Type B pancreatic cell (in vitro differentiated cells): Measurements from ENCODE around the gene BNC1. TPM values are rescaled to one million over a fixed set of nuclear protein-coding genes. Genes with fewer than 3 reads are reported as not detected.

Experiments
- DNase-seq: peaks from one replicate; pipeline ENCODE4 v3.0.0; 2021; ENCODE audit warnings: mixed read lengths; ENCODE audit not compliant: unreplicated experiment; ENCODE audit errors: extremely low spot score
- H3K27ac Mint-ChIP-seq: 2 replicates; pipeline ENCODE4 v1.8.0; 2021; ENCODE audit warnings: mild to moderate bottlenecking, mixed read lengths
- H3K27me3 Mint-ChIP-seq: 2 replicates; pipeline ENCODE4 v1.8.0; 2021; ENCODE audit warnings: mixed read lengths
- H3K36me3 Mint-ChIP-seq: 2 replicates; pipeline ENCODE4 v1.8.0; 2021; ENCODE audit warnings: mixed read lengths
- H3K4me1 Mint-ChIP-seq: one replicate; pipeline ENCODE4 v1.8.0; 2021; ENCODE audit warnings: mixed read lengths; ENCODE audit not compliant: unreplicated experiment
- H3K4me3 Mint-ChIP-seq: 2 replicates; pipeline ENCODE4 v1.8.0; 2021; ENCODE audit warnings: mild to moderate bottlenecking, mixed read lengths
- H3K9me3 Mint-ChIP-seq: 2 replicates; pipeline ENCODE4 v1.8.0; 2021; ENCODE audit warnings: mixed read lengths
- CTCF ChIP-seq: fragments of 200-600 bp; sonication (generic); conservative IDR thresholded peaks from 2 replicates; pipeline ENCODE4 v1.5.0; 2021; ENCODE audit warnings: antibody characterized with exemption, mild to moderate bottlenecking
- total RNA-seq: library from RNA; stranded (reverse); gene quantifications from 2 replicates; pipeline ENCODE4 v1.2.1, GENCODE V29; 2021; ENCODE audit warnings: low replicate concordance

The BNC1 gene
- total RNA-seq, 1 donor from 2014 or later, result 7.0 TPM

DNA sequence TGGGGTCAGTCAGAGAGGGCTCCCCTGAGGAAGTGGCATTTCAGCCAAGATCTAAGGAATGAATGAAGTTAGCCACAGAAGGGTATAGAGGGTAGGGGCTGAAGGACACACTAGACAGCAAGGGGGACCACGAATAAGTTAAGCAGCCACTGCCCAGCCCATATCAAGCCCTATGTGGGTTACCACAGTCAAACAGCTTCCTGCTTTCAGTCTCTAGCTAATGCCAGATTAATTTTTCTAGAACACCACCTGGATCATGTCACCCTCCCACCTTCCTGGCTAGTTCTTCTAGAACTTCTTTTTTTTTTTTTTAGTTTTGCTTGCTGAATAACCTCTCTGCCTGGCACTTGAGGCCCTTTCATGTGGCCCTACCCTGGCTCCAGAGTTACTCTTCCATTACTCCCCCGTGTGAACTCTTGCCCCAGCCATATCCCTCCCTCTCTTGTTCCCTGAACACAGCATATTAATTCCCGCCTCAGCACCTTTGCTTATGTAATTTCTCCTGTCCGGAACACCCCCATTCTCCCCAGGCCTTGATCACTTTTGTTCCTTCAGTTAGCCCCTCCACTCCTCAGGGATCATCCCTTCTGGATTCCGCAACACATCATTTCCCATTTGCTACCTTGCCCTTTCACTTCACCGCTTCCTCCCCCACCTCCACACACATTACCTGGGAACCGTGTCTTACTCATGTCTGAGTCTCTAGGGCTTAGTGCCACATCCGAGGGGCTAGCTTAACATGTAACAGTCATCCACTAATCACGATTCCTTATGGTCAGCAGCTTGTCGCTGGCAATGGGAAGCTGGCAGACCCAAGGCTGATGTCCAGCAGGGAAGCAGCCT is 20.6 kb upstream of the BNC1 start:
- Mint-ChIP-seq H3K4me1 (peaks cover 24% of the 10 kb centered on the region), H3K27me3 (no peaks in the 10 kb centered on the region), H3K9me3 (no peaks in the 10 kb centered on the region), H3K27ac (peak overlapping the region; percentile 67), H3K4me3 (peak overlapping the region; percentile 47), H3K36me3 (no peaks in the 10 kb centered on the region)
- DNase-seq, result no peak
- TF ChIP-seq CTCF, result no peak

GRCh38 chr15:83303535-83303934 is 19.1 kb upstream of the BNC1 start:
- no peaks in the 10 kb centered on the region for H3K9me3 Mint-ChIP-seq
- no peak for DNase-seq
- H3K27me3 Mint-ChIP-seq, result no peaks in the 10 kb centered on the region
- no peak for TF ChIP-seq CTCF
- H3K4me3 Mint-ChIP-seq, result no peak overlapping the region
- no peaks in the 10 kb centered on the region for H3K36me3 Mint-ChIP-seq
- peaks cover 27% of the 10 kb centered on the region for H3K4me1 Mint-ChIP-seq
- no peak overlapping the region for H3K27ac Mint-ChIP-seq

- H3K4me1 Mint-ChIP-seq, result peaks cover 15% of the 10 kb centered on the region
- no peaks in the 10 kb centered on the region for H3K36me3 Mint-ChIP-seq
- H3K4me3 Mint-ChIP-seq, result no peak overlapping the region
- no peaks in the 10 kb centered on the region for H3K27me3 Mint-ChIP-seq
- DNase-seq, result no peak
- no peak overlapping the region for H3K27ac Mint-ChIP-seq
- H3K9me3 Mint-ChIP-seq, result peaks cover 4% of the 10 kb centered on the region
- no peak for TF ChIP-seq CTCF
Measured at GRCh38 chr15:83300826-83301225, 16.4 kb upstream of the BNC1 start.

- Mint-ChIP-seq H3K27ac (no peak overlapping the region), H3K4me3 (no peak overlapping the region), H3K4me1 (peaks cover 3% of the 10 kb centered on the region), H3K9me3 (peaks cover 4% of the 10 kb centered on the region), H3K27me3 (peaks cover 3% of the 10 kb centered on the region), H3K36me3 (peaks cover 4% of the 10 kb centered on the region)
- DNase-seq, result no peak
- TF ChIP-seq CTCF, result no peak
Measured at GRCh38 chr15:83299462-83299861, 15.0 kb upstream of the BNC1 start.

DNA sequence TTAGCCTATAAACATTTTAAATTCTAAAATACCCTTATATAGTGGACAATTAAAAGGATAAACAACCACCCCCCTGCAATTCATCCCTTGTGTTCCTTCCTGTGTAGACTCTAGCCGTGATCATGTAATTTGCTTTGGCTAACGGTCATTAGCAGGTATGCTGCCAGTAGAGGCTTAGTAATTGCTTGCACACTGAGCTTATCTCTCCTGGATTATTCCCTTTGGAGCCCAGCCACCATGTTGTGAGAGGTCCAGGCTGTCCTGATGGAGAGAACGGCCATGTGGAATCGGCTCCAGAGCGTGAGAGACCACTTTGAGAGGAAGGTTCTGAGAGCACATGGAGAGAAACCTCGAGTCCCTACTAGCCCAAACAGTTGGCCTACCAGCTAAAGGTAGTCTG is 11.0 kb upstream of the BNC1 start:
- H3K36me3 Mint-ChIP-seq, result peaks cover 4% of the 10 kb centered on the region
- DNase-seq, result no peak
- no peak for TF ChIP-seq CTCF
- peaks cover 4% of the 10 kb centered on the region for H3K9me3 Mint-ChIP-seq
- no peak overlapping the region for H3K4me3 Mint-ChIP-seq
- H3K4me1 Mint-ChIP-seq, result peaks cover 12% of the 10 kb centered on the region
- peaks cover 7% of the 10 kb centered on the region for H3K27me3 Mint-ChIP-seq
- H3K27ac Mint-ChIP-seq, result no peak overlapping the region
